Omental fat pad (tissue), 4 donors: Measurements from ENCODE around the gene CDKN2C. TPM values are rescaled to one million over a fixed set of nuclear protein-coding genes. Genes with fewer than 3 reads are reported as not detected.

Experiments used
- ATAC-seq: fragments of 150-250 bp; one replicate; pipeline ENCODE4 v1.9.1; 2016; ENCODE audit warnings: mild to moderate bottlenecking, moderate library complexity; ENCODE audit not compliant: low FRiP score
- DNase-seq: peaks from one replicate; pipeline ENCODE4 v3.0.0-alpha.2; 2019; ENCODE audit warnings: low spot score
- CTCF ChIP-seq, 3 donors: fragments of 450-650 bp; IDR thresholded peaks; one replicate each; pipeline ENCODE4 v1.5.1; 2016 to 2017; ENCODE audit warnings: antibody characterized with exemption in 3 of 3, mild to moderate bottlenecking in 3 of 3, moderate library complexity in 2 of 3
- total RNA-seq, 4 donors: library from RNA; depleted of rRNA; stranded (reverse); fragments of >200 nt; gene quantifications; one replicate each; pipeline ENCODE4 v1.1.0, GENCODE V29; 2016

Gene CDKN2C
- total RNA-seq: 10 to 100 TPM; 20.0 to 82.8 (median 36.1) TPM

GRCh38 chr1:50969611-50970508, at the start of gene CDKN2C:
Gene CDKN2C (plus strand): TSS chr1:50970245. CDS start chr1:50970369, 124 bp downstream.
- no peak for TF ChIP-seq CTCF (IDR thresholded peaks at IDR 0.05)
- DNase-seq: peak; percentile 66
- ATAC-seq: peak; percentile 60

- TF ChIP-seq CTCF (IDR thresholded peaks at IDR 0.05): no peak
- DNase-seq (no peak), ATAC-seq (no peak)
These were observed 49.6 kb upstream of the CDKN2C start for GRCh38 chr1:50920409-50920808.

GRCh38 chr1:50921029-50921428, 49.0 kb upstream of the CDKN2C start:
- no peak for DNase-seq
- no peak for ATAC-seq
- TF ChIP-seq CTCF (IDR thresholded peaks at IDR 0.05): no peak

- ATAC-seq (no peak), DNase-seq (no peak)
- TF ChIP-seq CTCF (IDR thresholded peaks at IDR 0.05): no peak
These were observed 46.5 kb upstream of the CDKN2C start for GRCh38 chr1:50923564-50923963.

GRCh38 chr1:50929376-50929958, 40.6 kb upstream of the CDKN2C start:
- no peak for ATAC-seq

GRCh38 chr1:50930193-50930592, 39.9 kb upstream of the CDKN2C start:
- ATAC-seq: no peak
- no peak for DNase-seq
- no peak for TF ChIP-seq CTCF (IDR thresholded peaks at IDR 0.05)

More at GRCh38 chr1:50929376-50929958, 40.6 kb upstream of the CDKN2C start:
- TF ChIP-seq CTCF (IDR thresholded peaks at IDR 0.05): no peak
- no peak for DNase-seq
